ENCODE results near the gene ZNF385B. TPM values are rescaled to one million over a fixed set of nuclear protein-coding genes. Genes with fewer than 3 reads are reported as not detected.
A peak's percentile ranks its signal among the peaks of the same experiment; 100 is the strongest.

The ZNF385B gene
- total RNA-seq, 2 donors from 2014 or later: 5.3 to 18.1 TPM

DNA sequence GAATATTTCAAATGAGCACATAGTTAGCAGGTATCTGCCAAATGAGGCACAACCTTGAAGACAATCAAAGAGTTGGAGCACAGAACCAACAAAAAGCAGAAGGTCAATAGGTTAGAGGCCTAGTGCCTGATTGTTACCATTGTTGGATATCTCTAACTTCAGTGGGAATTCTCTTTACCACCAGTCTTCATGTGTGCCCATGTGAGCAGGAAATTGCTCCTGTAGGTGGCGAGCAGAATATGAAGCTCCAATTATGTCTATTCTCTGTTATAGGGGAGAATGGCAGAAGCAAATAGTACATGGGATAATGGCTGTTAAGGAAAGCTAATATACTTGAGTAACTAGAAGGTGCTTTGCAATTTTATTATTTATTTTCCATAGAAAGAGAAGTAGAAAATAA lies 14.9 kb upstream of the ZNF385B start:
- H3K4me1 ChIP-seq (ENCODE audit: control insufficient read depth, insufficient read depth, low read length): no peaks in the 10 kb centered on the region

GRCh38 chr2:179875864-179876263 lies 14.5 kb upstream of the ZNF385B start:
- Histone ChIP-seq H3K27ac (ENCODE audit: low read depth, low read length) (no peak overlapping the region), H3K36me3 (ENCODE audit: control insufficient read depth, insufficient read depth, low read length) (no peaks in the 10 kb centered on the region), H3K4me1 (ENCODE audit: control insufficient read depth, insufficient read depth, low read length) (no peaks in the 10 kb centered on the region), H3K27me3 (ENCODE audit: control insufficient read depth, insufficient read depth, low read length, poor library complexity, severe bottlenecking) (peaks cover 39% of the 10 kb centered on the region), H3K4me3 (ENCODE audit: low read length) (no peak overlapping the region), H3K9ac (ENCODE audit: extremely low read depth, low read length, poor library complexity, severe bottlenecking) (no peak overlapping the region), H3K9me3 (ENCODE audit: control insufficient read depth, low read length) (no peaks in the 10 kb centered on the region)
- H3K9me3 Mint-ChIP-seq: no peaks in the 10 kb centered on the region
- H3K27me3 Mint-ChIP-seq (ENCODE audit: insufficient read depth): peaks cover 43% of the 10 kb centered on the region
- no peak overlapping the region for H3K27ac Mint-ChIP-seq
- no peaks in the 10 kb centered on the region for H3K4me1 Mint-ChIP-seq
- no peak for DNase-seq
- no peak overlapping the region for H3K4me3 Mint-ChIP-seq
- no peaks in the 10 kb centered on the region for H3K36me3 Mint-ChIP-seq (ENCODE audit: low read depth)
- TF ChIP-seq, protein P1, sequence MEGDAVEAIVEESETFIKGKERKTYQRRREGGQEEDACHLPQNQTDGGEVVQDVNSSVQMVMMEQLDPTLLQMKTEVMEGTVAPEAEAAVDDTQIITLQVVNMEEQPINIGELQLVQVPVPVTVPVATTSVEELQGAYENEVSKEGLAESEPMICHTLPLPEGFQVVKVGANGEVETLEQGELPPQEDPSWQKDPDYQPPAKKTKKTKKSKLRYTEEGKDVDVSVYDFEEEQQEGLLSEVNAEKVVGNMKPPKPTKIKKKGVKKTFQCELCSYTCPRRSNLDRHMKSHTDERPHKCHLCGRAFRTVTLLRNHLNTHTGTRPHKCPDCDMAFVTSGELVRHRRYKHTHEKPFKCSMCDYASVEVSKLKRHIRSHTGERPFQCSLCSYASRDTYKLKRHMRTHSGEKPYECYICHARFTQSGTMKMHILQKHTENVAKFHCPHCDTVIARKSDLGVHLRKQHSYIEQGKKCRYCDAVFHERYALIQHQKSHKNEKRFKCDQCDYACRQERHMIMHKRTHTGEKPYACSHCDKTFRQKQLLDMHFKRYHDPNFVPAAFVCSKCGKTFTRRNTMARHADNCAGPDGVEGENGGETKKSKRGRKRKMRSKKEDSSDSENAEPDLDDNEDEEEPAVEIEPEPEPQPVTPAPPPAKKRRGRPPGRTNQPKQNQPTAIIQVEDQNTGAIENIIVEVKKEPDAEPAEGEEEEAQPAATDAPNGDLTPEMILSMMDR (conservative IDR thresholded peaks at IDR 0.05): no peak

More for the DNA sequence above, 14.9 kb upstream of the ZNF385B start:
- H3K27me3 Mint-ChIP-seq (ENCODE audit: insufficient read depth): peaks cover 41% of the 10 kb centered on the region
- Histone ChIP-seq H3K36me3 (ENCODE audit: control insufficient read depth, insufficient read depth, low read length) (no peaks in the 10 kb centered on the region), H3K27ac (ENCODE audit: low read depth, low read length) (no peak overlapping the region), H3K9me3 (ENCODE audit: control insufficient read depth, low read length) (no peaks in the 10 kb centered on the region), H3K4me3 (ENCODE audit: low read length) (no peak overlapping the region), H3K9ac (ENCODE audit: extremely low read depth, low read length, poor library complexity, severe bottlenecking) (no peak overlapping the region), H3K27me3 (ENCODE audit: control insufficient read depth, insufficient read depth, low read length, poor library complexity, severe bottlenecking) (peaks cover 35% of the 10 kb centered on the region)
- no peaks in the 10 kb centered on the region for H3K36me3 Mint-ChIP-seq (ENCODE audit: low read depth)
- no peaks in the 10 kb centered on the region for H3K9me3 Mint-ChIP-seq
- no peak overlapping the region for H3K4me3 Mint-ChIP-seq
- H3K4me1 Mint-ChIP-seq: no peaks in the 10 kb centered on the region
- DNase-seq: no peak
- 92% methylated on average over 1 of the region's 1 CpG; no CpG with 5 or more reads in 1 of the 2 experiments for WGBS, 2 experiments (ENCODE audit: insufficient coverage in 1 of 2, insufficient read length in 1 of 2)
- no peak overlapping the region for H3K27ac Mint-ChIP-seq
- TF ChIP-seq, protein P1 (conservative IDR thresholded peaks at IDR 0.05): peak; percentile 28

GRCh38 chr2:179862898-179863458 lies 1.6 kb upstream of the ZNF385B start:
- DNase-seq: peak; percentile 47
- Mint-ChIP-seq H3K4me3 (no peak overlapping the region), H3K9me3 (no peaks in the 10 kb centered on the region), H3K36me3 (ENCODE audit: low read depth) (no peaks in the 10 kb centered on the region), H3K27ac (no peak overlapping the region), H3K4me1 (peaks cover 20% of the 10 kb centered on the region), H3K27me3 (ENCODE audit: insufficient read depth) (peaks cover 86% of the 10 kb centered on the region)
- Histone ChIP-seq H3K4me1 (ENCODE audit: control insufficient read depth, insufficient read depth, low read length) (no peaks in the 10 kb centered on the region), H3K36me3 (ENCODE audit: control insufficient read depth, insufficient read depth, low read length) (no peaks in the 10 kb centered on the region), H3K9ac (ENCODE audit: extremely low read depth, low read length, poor library complexity, severe bottlenecking) (no peak overlapping the region), H3K27me3 (ENCODE audit: control insufficient read depth, insufficient read depth, low read length, poor library complexity, severe bottlenecking) (peaks cover 97% of the 10 kb centered on the region), H3K9me3 (ENCODE audit: control insufficient read depth, low read length) (no peaks in the 10 kb centered on the region), H3K4me3 (ENCODE audit: low read length) (no peak overlapping the region), H3K27ac (ENCODE audit: low read depth, low read length) (no peak overlapping the region)
- TF ChIP-seq, protein P1 (conservative IDR thresholded peaks at IDR 0.05): no peak
- WGBS, 2 experiments (ENCODE audit: insufficient coverage in 1 of 2, insufficient read length in 1 of 2): 81 to 85% methylated on average over 2 to 6 of the region's 6 CpGs

Measured in endodermal cell (in vitro differentiated cells).